HCT116 (cell line): ENCODE measurements around the gene FAM193B. TPM values are rescaled to one million over a fixed set of nuclear protein-coding genes. Genes with fewer than 3 reads are reported as not detected.

Experiments
- ATAC-seq: fragments of 200-7000 bp; cut with Tn5 transposase; 2 replicates; pipeline ENCODE4 v1.9.1; 2020; ENCODE audit warnings: mild to moderate bottlenecking, moderate library complexity
- BruUV-seq: library from RNA; stranded (reverse); fragments of 400-500 nt; replicated peaks from 2 replicates; lab custom pipeline; 2021; lab: Mats Ljungman, UMichigan
- CTCF ChIA-PET: fragments of 300-600 bp; sonication (Branson Sonifier 250); formaldehyde crosslinking; loops from one replicate; lab custom pipeline; 2021; ENCODE audit warnings: antibody characterized with exemption; lab: Charles Lee
- POLR2A ChIA-PET: fragments of 300-600, 350-600 bp; sonication (Branson Sonifier 250); formaldehyde crosslinking; loops from one replicate; lab custom pipeline; 2021; ENCODE audit warnings: antibody characterized with exemption; lab: Charles Lee
- RAD21 ChIA-PET, 2 experiments: fragments of 300-600 bp; sonication (Branson Sonifier 250); formaldehyde crosslinking; loops; one replicate each; lab custom pipeline; 2023; ENCODE audit warnings: low total read pairs in 2 of 2; ENCODE audit not compliant: uncharacterized antibody in 2 of 2, unreplicated experiment in 2 of 2, low non-redundant PET in 1 of 2; lab: Charles Lee
- DNase-seq: peaks from one replicate; pipeline ENCODE4 v3.0.0-alpha.2; 2010; ENCODE audit warnings: low read depth, low spot score
- H2AFZ ChIP-seq: fragments of 200-600 bp; shearing (Covaris generic), sonication (generic); 2 replicates; pipeline ENCODE4 v1.6.1; 2017; ENCODE audit warnings: low read depth, mixed run types, mixed read lengths, antibody characterized with exemption, low read length; ENCODE audit not compliant: poor library complexity, severe bottlenecking
- H3K27ac ChIP-seq: 2 replicates; pipeline ENCODE4 v1.5.1; 2012; ENCODE audit warnings: low read depth, low read length
- H3K27me3 ChIP-seq: fragments of 200-600 bp; sonication (generic); 2 replicates; pipeline ENCODE4 v1.6.1; 2016; ENCODE audit warnings: mixed run types, low read length, mixed read lengths; ENCODE audit not compliant: insufficient read depth
- H3K36me3 ChIP-seq, 2 experiments: fragments of 200-500 bp in 1 of 2; fragments of 200-600 bp in 1 of 2; sonication (Bioruptor generic) in 1 of 2; sonication (generic) in 1 of 2; 2 replicates each; pipeline versions ENCODE4 v1.5.1 to v1.6.1; 2014 to 2016; ENCODE audit warnings: low read length in 2 of 2, inconsistent platforms in 1 of 2, mixed read lengths in 1 of 2, mixed run types in 1 of 2; ENCODE audit not compliant: insufficient read depth in 2 of 2, control insufficient read depth in 1 of 2
- H3K4me1 ChIP-seq, 2 experiments: fragments of 200-600 bp in 1 of 2; sonication (generic) in 1 of 2; 2 replicates each; pipeline versions ENCODE4 v1.5.1 to v1.6.1; 2012 to 2017; ENCODE audit warnings: low read length in 2 of 2, inconsistent platforms in 1 of 2, mild to moderate bottlenecking in 1 of 2, mixed read lengths in 1 of 2, mixed run types in 1 of 2, moderate library complexity in 1 of 2; ENCODE audit not compliant: insufficient read depth in 2 of 2, control insufficient read depth in 1 of 2
- H3K4me2 ChIP-seq: fragments of 200-600 bp; sonication (generic); 2 replicates; pipeline ENCODE4 v1.6.1; 2017; ENCODE audit warnings: mixed run types, low read length, mixed read lengths
- H3K4me3 ChIP-seq, 2 experiments: fragments of 200-600 bp in 1 of 2; sonication (generic) in 1 of 2; replicated peaks in 1 of 2; 2 replicates each; pipeline ENCODE4 v1.5.1; 2011 to 2016; ENCODE audit warnings: low read length in 2 of 2, control low read depth in 1 of 2, low read depth in 1 of 2, mild to moderate bottlenecking in 1 of 2, mixed read lengths in 1 of 2, mixed run types in 1 of 2
- H3K79me2 ChIP-seq: fragments of 200-600 bp; sonication (generic); 2 replicates; pipeline ENCODE4 v1.6.1; 2017; ENCODE audit warnings: mild to moderate bottlenecking, mixed run types, low read length, moderate library complexity, mixed read lengths; ENCODE audit not compliant: insufficient read depth
- H3K9ac ChIP-seq: fragments of 200-600 bp; sonication (generic); 2 replicates; pipeline ENCODE4 v1.6.1; 2016; ENCODE audit warnings: low read length, mixed read lengths
- H3K9me2 ChIP-seq: fragments of 200-600 bp; sonication (generic), shearing (Covaris generic); 2 replicates; pipeline ENCODE4 v1.6.1; 2017; ENCODE audit warnings: mixed run types, mild to moderate bottlenecking, moderate library complexity; ENCODE audit not compliant: insufficient read depth
- H3K9me3 ChIP-seq, 2 experiments: fragments of 200-500 bp in 1 of 2; fragments of 200-600 bp in 1 of 2; sonication (Bioruptor generic) in 1 of 2; sonication (generic) in 1 of 2; 2 replicates each; pipeline ENCODE4 v1.6.1; 2014 to 2017; ENCODE audit warnings: low read length in 2 of 2, mixed read lengths in 2 of 2, inconsistent platforms in 1 of 2, low read depth in 1 of 2, mild to moderate bottlenecking in 1 of 2, mixed run types in 1 of 2, moderate library complexity in 1 of 2; ENCODE audit not compliant: control insufficient read depth in 1 of 2, insufficient read depth in 1 of 2
- H4K20me1 ChIP-seq: fragments of 200-600 bp; sonication (generic), shearing (Covaris generic); 2 replicates; pipeline ENCODE4 v1.6.1; 2017; ENCODE audit warnings: mixed run types, mild to moderate bottlenecking, moderate library complexity; ENCODE audit not compliant: insufficient read depth
- CEBPB ChIP-seq: IDR thresholded peaks from 2 replicates; pipeline ENCODE4 v1.6.1; 2012; ENCODE audit warnings: low read depth
- CTCF ChIP-seq, 3 experiments: fragments of 200-600 bp in 1 of 3; sonication (generic) in 1 of 3; IDR thresholded peaks in 2 of 3; conservative IDR thresholded peaks in 1 of 3; 2 replicates each; pipeline ENCODE4 v1.5.1; 2012 to 2017; ENCODE audit warnings: low read depth in 2 of 3, low read length in 2 of 3, antibody characterized with exemption in 1 of 3, borderline replicate concordance in 1 of 3, control low read depth in 1 of 3, mild to moderate bottlenecking in 1 of 3, mixed read lengths in 1 of 3, mixed run types in 1 of 3, moderate library complexity in 1 of 3; ENCODE audit not compliant: insufficient read depth in 1 of 3
- ELF1 ChIP-seq: IDR thresholded peaks from 2 replicates; pipeline ENCODE4 v1.6.1; 2012; ENCODE audit warnings: low read depth, borderline replicate concordance
- EZH2phosphoT487 ChIP-seq: fragments of 200-600 bp; IDR thresholded peaks from 2 replicates; pipeline ENCODE4 v1.6.1; 2018; ENCODE audit warnings: antibody characterized with exemption, borderline replicate concordance
- JUND ChIP-seq: IDR thresholded peaks from 2 replicates; pipeline ENCODE4 v1.6.1; 2012
- POLR2A ChIP-seq: IDR thresholded peaks from 2 replicates; pipeline ENCODE4 v1.7.0; 2011; ENCODE audit warnings: borderline replicate concordance; ENCODE audit not compliant: insufficient read depth, insufficient read length; ENCODE audit errors: extremely low read depth
- RAD21 ChIP-seq: IDR thresholded peaks from 2 replicates; pipeline ENCODE4 v1.6.1; 2012; ENCODE audit warnings: low read depth, mild to moderate bottlenecking
- REST ChIP-seq: IDR thresholded peaks from 2 replicates; pipeline ENCODE4 v1.6.1; 2012; ENCODE audit warnings: low read depth
- SP1 ChIP-seq: IDR thresholded peaks from 2 replicates; pipeline ENCODE4 v1.6.1; 2012; ENCODE audit warnings: low read depth
- SRF ChIP-seq: IDR thresholded peaks from 2 replicates; pipeline ENCODE4 v1.6.1; 2012; ENCODE audit warnings: low read depth
- TCF7L2 ChIP-seq: IDR thresholded peaks from 2 replicates; pipeline ENCODE4 v1.7.0; 2011; ENCODE audit warnings: borderline replicate concordance, inconsistent platforms; ENCODE audit not compliant: insufficient read depth, insufficient read length; ENCODE audit errors: extremely low read depth
- YY1 ChIP-seq: IDR thresholded peaks from 2 replicates; pipeline ENCODE4 v1.6.1; 2011; ENCODE audit warnings: low read length, low read depth, moderate library complexity, mild to moderate bottlenecking; ENCODE audit not compliant: insufficient replicate concordance; ENCODE audit errors: extremely low read depth
- ZBTB33 ChIP-seq: IDR thresholded peaks from 2 replicates; pipeline ENCODE4 v1.6.1; 2011; ENCODE audit warnings: mild to moderate bottlenecking, low read length, moderate library complexity; ENCODE audit not compliant: insufficient replicate concordance; ENCODE audit errors: extremely low read depth
- ZNF274 ChIP-seq: fragments of 200-500 bp; sonication (Bioruptor generic); IDR thresholded peaks from 2 replicates; pipeline ENCODE4 v1.6.1; 2014; ENCODE audit warnings: mild to moderate bottlenecking, low read depth, low read length, inconsistent platforms
- intact Hi-C: fragments of 100-400 bp; cut with micrococcal nuclease; formaldehyde crosslinking; loops from 2 replicates; pipeline ENCODE4 v1.10.0; 2022
- total RNA-seq: library from RNA; stranded (reverse); gene quantifications from one replicate; pipeline ENCODE4 v1.2.1, GENCODE V29; 2021; ENCODE audit not compliant: unreplicated experiment

The FAM193B gene
- total RNA-seq, 1 experiment from 2014 or later: 54.0 TPM

- POLR2A ChIA-PET: no interaction called here
- no peak overlapping the region for H3K4me2 ChIP-seq
- H3K36me3 ChIP-seq: peaks cover 0 to 4% of the 10 kb centered on the region in 2 experiments; a peak in 1 of 4 replicates
- H3K79me2 ChIP-seq: peaks cover 30% of the 10 kb centered on the region
- H3K4me1 ChIP-seq: peaks cover 11 to 22% of the 10 kb centered on the region in 2 experiments; a peak in 3 of 4 replicates
- TF ChIP-seq EZH2phosphoT487 (no peak), SRF (no peak), YY1 (no peak), JUND (no peak), POLR2A (no peak), ZNF274 (no peak), TCF7L2 (no peak), ZBTB33 (no peak), CTCF (IDR thresholded peaks at IDR 0.05 in 2 of 3, conservative IDR thresholded peaks at IDR 0.05 in 1 of 3; ENCODE audit: borderline replicate concordance in 1 of 3, insufficient read depth in 1 of 3, low read depth in 2 of 3, low read length in 2 of 3) (no peak), RAD21 (no peak), REST (no peak), ELF1 (no peak), SP1 (no peak), CEBPB (no peak)
- no peak overlapping the region for H3K27ac ChIP-seq
- H3K27me3 ChIP-seq: no peaks in the 10 kb centered on the region
- no peaks in the 10 kb centered on the region for H3K9me2 ChIP-seq
- no peaks in the 10 kb centered on the region for H3K9me3 ChIP-seq
- no peak overlapping the region for H3K4me3 ChIP-seq
- ATAC-seq (no peak), DNase-seq (no peak)
- no peak overlapping the region for H3K9ac ChIP-seq
- BruUV-seq: no TSS peak
- RAD21 ChIA-PET: no interaction called here
- H4K20me1 ChIP-seq: no peaks in the 10 kb centered on the region
- H2AFZ ChIP-seq: no peak overlapping the region
- CTCF ChIA-PET: no interaction called here
- intact Hi-C loops: no loop called here
These were observed 1.3 kb upstream of the FAM193B start for GRCh38 chr5:177555665-177556064.
